ENCODE measurements around the gene OTUB2.

- TF ChIP-seq, protein P1, sequence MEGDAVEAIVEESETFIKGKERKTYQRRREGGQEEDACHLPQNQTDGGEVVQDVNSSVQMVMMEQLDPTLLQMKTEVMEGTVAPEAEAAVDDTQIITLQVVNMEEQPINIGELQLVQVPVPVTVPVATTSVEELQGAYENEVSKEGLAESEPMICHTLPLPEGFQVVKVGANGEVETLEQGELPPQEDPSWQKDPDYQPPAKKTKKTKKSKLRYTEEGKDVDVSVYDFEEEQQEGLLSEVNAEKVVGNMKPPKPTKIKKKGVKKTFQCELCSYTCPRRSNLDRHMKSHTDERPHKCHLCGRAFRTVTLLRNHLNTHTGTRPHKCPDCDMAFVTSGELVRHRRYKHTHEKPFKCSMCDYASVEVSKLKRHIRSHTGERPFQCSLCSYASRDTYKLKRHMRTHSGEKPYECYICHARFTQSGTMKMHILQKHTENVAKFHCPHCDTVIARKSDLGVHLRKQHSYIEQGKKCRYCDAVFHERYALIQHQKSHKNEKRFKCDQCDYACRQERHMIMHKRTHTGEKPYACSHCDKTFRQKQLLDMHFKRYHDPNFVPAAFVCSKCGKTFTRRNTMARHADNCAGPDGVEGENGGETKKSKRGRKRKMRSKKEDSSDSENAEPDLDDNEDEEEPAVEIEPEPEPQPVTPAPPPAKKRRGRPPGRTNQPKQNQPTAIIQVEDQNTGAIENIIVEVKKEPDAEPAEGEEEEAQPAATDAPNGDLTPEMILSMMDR (IDR thresholded peaks at IDR 0.05; ENCODE audit: low read length) = no peak
- TF ChIP-seq EZH2 (IDR thresholded peaks at IDR 0.05; ENCODE audit: borderline replicate concordance, low read length) = no peak
Measured at GRCh38 chr14:94015223-94015622, 10.9 kb upstream of the OTUB2 start.
